GM12878 (cell line): ENCODE data around the gene PTPRN2.

Experiments used
- EZH2 ChIP-seq: IDR thresholded peaks from 2 replicates; pipeline ENCODE4 v1.6.1; 2012; ENCODE audit warnings: low read depth, mild to moderate bottlenecking, control low read depth, inconsistent platforms, low read length, borderline replicate concordance; ENCODE audit not compliant: control insufficient read depth
- TF ChIP-seq, protein P1 (sequence below), 3 experiments: IDR thresholded peaks in 2 of 3; conservative IDR thresholded peaks in 1 of 3; 2 replicates each; pipeline ENCODE4 v1.5.1; 2011; ENCODE audit warnings: low read depth in 3 of 3, low read length in 3 of 3, mild to moderate bottlenecking in 3 of 3, control low read depth in 2 of 3, moderate library complexity in 2 of 3, inconsistent platforms in 1 of 3, mixed read lengths in 1 of 3; ENCODE audit not compliant: control insufficient read depth in 2 of 3, insufficient read depth in 1 of 3; ENCODE audit errors: extremely low read depth in 1 of 3

DNA sequence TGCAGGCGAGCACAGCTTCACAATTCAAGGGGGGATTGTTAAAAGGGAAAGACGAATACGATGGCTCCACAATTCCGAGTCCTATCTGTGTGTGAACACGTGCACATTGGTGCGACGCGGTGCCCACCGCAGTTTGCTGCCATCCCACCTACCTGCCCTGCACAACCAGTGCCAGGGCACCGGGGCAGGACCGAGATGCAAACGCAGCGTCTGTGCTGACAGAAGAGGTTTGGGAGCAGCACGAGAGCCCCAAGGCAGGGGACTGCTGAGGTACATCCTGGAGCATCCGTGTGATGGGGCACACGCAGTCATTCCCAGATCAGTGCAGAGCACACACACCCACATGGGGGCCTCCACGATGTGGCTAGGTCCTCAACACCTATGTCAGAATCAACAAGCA, 1029.6 kb downstream of the PTPRN2 start:
- TF ChIP-seq EZH2 = no peak
- TF ChIP-seq, protein P1, sequence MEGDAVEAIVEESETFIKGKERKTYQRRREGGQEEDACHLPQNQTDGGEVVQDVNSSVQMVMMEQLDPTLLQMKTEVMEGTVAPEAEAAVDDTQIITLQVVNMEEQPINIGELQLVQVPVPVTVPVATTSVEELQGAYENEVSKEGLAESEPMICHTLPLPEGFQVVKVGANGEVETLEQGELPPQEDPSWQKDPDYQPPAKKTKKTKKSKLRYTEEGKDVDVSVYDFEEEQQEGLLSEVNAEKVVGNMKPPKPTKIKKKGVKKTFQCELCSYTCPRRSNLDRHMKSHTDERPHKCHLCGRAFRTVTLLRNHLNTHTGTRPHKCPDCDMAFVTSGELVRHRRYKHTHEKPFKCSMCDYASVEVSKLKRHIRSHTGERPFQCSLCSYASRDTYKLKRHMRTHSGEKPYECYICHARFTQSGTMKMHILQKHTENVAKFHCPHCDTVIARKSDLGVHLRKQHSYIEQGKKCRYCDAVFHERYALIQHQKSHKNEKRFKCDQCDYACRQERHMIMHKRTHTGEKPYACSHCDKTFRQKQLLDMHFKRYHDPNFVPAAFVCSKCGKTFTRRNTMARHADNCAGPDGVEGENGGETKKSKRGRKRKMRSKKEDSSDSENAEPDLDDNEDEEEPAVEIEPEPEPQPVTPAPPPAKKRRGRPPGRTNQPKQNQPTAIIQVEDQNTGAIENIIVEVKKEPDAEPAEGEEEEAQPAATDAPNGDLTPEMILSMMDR (IDR thresholded peaks at IDR 0.05 in 2 of 3, conservative IDR thresholded peaks at IDR 0.05 in 1 of 3; ENCODE audit: control insufficient read depth in 2 of 3, extremely low read depth in 1 of 3, insufficient read depth in 1 of 3, low read depth in 3 of 3, low read length in 3 of 3) = no peak
